Mononuclear cell (primary cell): ENCODE measurements around the gene MAPK13. TPM values are rescaled to one million over a fixed set of nuclear protein-coding genes. Genes with fewer than 3 reads are reported as not detected.
"Not testable (repeated sequence)": the region's sequence is repeated elsewhere in the genome, so short reads cannot be mapped to it uniquely, and the experiment has no call there.

Source experiments
- H3K27me3 ChIP-seq: 2 replicates; pipeline ENCODE4 v1.6.0; 2011; ENCODE audit warnings: low read length, control low read depth; ENCODE audit not compliant: insufficient read depth
- H3K4me1 ChIP-seq: 2 replicates; pipeline ENCODE4 v1.5.1; 2011; ENCODE audit warnings: mild to moderate bottlenecking, low read length, control low read depth; ENCODE audit not compliant: insufficient read depth
- H3K4me3 ChIP-seq: 2 replicates; pipeline ENCODE4 v1.5.1; 2011; ENCODE audit warnings: mild to moderate bottlenecking, low read length, moderate library complexity
- H3K9me3 ChIP-seq: 2 replicates; pipeline ENCODE4 v1.5.1; 2011; ENCODE audit warnings: low read depth, mild to moderate bottlenecking, control low read depth, low read length
- total RNA-seq: library from RNA; depleted of rRNA; stranded (reverse); fragments of >200 nt; gene quantifications from one replicate; pipeline ENCODE4 v1.2.3, GENCODE V29; 2012

Gene MAPK13
- total RNA-seq, 1 donor, result 16.9 TPM

DNA sequence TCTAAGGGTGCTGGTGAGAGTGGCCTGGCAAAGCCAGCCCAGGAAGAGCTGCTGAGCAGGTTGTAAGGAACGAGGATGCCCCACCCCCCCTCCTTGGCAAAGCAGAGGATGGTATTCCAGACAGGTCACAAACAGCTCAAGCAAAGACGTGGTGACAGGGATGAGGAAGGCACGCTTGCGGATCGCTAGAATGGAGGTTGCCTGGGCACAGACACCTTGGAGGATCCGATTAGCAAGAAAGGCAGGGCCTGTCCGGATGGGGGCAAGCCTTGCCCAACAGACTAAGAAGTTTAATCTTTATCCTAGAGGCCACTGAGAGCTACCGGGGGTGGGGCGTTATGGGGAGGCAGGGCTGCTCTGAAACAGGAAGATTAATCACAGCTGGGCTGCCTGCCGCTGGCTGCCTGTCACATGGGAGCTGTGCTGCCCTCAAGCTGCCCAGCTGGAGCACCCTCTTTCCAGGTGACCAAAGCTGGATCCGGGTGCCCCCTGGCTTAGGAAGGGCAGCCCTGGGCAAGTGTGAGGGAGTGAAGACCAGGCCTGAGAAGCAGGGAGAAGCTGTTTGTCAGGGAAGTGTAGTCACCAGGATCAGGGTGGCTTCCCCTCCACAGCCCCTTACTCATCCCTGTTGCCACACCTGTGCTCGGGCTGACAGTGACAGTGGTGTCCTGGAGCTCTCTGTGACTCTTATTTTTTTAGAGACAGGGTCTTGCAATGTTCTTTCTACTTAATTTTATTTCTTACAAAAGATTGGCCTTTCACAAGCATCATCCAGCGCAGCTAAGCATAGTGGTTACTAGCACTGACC is 9.1 kb upstream of the MAPK13 start:
- Histone ChIP-seq H3K9me3 (no peaks in the 10 kb centered on the region), H3K27me3 (no peaks in the 10 kb centered on the region), H3K4me1 (peaks cover 92% of the 10 kb centered on the region), H3K4me3 (peak overlapping the region; percentile 8)

DNA sequence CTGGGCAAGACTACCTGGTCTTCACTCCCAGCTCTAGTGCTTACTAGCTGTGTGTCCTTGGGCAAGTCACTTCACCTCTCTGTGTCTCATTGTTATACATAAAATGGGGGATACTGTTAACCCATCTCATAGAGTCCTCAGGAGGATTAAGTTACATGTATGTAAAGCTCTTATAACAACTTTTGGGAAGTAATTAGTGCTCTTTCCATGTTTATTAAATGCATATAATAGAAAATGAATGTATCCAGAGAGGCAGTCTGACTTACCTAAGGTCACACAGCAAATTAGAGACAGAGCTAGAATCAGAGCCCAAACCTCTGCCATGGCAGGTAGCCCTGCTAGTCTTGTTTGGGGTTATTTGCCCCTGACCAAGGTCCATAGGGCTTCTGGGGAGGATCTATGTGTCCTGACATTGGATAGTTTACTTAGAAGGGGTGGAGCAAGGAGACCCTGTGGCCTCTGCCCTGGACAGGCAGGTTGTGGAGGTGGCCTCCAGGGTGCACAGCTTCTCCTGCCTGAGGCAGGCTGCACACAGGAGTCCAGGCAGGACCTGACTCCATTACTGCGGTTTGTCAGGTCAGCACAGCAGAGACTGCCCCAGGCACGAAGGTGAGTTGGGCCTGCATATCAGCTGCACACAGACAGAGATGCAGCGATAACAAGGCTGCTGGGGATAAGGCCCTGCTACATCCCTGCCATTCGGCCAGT is 8.4 kb upstream of the MAPK13 start:
- Histone ChIP-seq H3K4me1 (peaks cover 92% of the 10 kb centered on the region), H3K4me3 (no peak overlapping the region), H3K9me3 (no peaks in the 10 kb centered on the region)

DNA sequence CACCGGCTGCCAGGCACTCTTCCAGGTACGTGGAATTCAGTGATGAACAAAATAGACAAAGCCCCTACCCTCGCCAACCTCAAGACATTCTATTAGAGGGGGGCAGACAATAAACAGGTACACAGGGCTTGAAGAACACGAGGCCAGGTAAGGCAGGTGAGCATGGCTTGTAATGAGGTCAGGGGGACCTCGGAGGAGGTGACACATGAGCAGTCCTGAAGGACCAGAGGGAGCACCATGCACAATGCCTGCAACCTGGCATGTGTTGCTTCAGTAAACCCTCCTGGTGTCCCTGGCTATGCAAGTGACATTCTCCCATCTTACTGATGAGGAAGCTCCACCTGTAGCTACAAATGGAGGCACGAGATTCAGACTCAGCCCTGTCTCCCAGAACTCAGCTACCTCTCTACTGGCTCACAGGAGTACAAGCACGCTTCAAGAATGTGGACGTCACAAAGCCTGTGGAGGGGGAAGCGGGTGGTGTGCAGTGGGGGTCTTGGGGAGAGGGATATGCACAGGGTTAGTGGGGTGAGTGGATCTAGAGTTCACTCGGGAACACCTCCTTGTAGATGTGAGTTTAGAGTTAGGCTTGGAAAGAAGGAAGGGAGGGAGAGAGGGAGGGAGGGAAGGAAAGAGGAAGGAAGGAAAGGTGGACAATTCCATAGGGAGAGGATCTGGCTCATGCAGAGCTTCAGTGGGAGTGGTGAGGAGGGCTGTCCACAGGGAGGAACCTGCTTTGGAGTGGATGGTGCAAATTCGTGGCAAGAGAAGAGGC is 7.6 kb upstream of the MAPK13 start:
- Histone ChIP-seq H3K4me3 (no peak overlapping the region), H3K9me3 (no peaks in the 10 kb centered on the region), H3K27me3 (no peaks in the 10 kb centered on the region), H3K4me1 (peaks cover 92% of the 10 kb centered on the region)

More for the DNA sequence above, 8.4 kb upstream of the MAPK13 start:
- no peaks in the 10 kb centered on the region for H3K27me3 ChIP-seq

DNA sequence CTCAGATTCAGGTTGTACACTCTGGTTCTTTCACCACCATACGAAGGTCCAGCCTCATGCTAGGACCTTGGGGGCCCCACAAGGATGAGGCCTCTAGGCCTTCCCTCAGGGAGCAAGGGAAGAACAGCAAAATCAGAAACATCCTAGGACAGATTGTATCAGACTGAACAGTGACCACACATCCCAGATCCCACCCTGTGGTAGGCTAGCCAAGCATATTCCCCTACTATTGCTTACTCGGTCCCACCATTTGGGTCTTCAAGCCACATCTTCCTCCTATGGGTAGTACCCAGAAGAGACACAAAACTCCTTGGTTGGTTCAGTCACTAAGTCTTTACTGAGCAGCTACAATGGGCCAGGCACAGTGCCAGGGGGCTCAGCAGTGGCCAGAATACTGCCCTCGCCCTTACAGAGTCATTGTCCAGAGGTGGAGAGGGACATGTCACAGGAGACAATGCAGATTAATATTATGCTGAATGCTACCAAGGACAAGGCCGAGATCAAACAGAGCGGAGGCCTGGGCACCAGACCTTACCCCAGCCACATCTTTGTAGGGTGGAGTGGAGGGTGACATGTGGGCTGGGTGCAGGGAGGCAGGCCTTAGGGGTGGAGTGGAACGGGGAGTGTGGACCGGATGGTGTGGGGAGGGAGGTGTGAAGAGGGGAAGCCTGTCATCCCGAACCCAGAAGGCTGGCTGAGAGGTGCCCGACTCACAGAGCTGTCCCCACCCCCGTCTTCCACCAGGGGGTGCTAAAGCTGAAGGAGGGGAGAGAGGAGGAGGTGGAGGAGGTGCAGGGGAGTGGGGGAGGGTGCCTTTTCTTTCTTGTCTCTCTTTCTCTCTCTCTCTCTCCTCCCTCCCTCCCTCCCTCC is 6.8 kb upstream of the MAPK13 start:
- Histone ChIP-seq H3K4me3 (no peak overlapping the region), H3K4me1 (peaks cover 92% of the 10 kb centered on the region), H3K9me3 (no peaks in the 10 kb centered on the region), H3K27me3 (no peaks in the 10 kb centered on the region)

DNA sequence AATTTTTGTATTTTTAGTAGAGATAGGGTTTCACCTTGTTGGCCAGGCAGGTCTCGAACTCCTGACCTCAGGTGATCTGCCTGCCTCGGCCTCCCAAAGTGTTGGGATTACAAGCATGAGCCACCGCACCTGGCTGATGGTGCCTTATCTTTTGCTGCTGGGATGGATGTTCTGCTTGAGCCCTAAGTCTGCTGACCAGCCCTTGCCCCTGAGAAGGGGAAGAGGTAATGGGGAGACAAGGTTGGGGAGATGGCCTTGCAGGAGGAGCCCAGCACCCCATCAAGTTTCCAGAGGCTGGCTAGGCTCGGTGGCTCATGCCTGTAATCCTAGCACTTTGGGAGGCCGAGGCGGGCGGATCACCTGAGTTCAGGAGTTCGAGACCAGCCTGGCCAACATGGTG is 6.0 kb upstream of the MAPK13 start:
- H3K27me3 ChIP-seq, H3K9me3 ChIP-seq, H3K4me3 ChIP-seq: not testable (repeated sequence)
- peaks cover 87% of the 10 kb centered on the region for H3K4me1 ChIP-seq

DNA sequence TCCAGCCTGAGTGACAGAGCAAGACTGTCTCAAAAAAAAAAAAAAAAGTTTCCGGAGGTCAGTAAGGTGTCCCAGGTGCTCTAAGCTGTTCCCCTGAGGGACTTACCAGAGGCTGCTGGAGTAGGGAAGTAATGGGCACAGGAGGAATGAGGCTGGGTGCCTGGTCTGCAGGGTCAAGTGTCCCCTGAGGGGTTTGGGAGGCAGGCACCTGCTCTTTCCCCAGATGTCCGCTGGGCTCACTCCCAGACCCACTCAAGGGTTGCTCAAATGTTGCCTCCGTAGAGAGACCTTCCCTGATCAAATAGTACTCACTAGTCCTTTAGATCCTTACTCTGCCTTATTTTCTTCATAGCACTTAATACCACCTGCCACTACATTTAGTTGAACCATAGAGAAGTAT is 5.4 kb upstream of the MAPK13 start:
- H3K27me3 ChIP-seq, result no peaks in the 10 kb centered on the region
- H3K4me3 ChIP-seq, result no peak overlapping the region
- H3K9me3 ChIP-seq, result no peaks in the 10 kb centered on the region
- peaks cover 87% of the 10 kb centered on the region for H3K4me1 ChIP-seq

DNA sequence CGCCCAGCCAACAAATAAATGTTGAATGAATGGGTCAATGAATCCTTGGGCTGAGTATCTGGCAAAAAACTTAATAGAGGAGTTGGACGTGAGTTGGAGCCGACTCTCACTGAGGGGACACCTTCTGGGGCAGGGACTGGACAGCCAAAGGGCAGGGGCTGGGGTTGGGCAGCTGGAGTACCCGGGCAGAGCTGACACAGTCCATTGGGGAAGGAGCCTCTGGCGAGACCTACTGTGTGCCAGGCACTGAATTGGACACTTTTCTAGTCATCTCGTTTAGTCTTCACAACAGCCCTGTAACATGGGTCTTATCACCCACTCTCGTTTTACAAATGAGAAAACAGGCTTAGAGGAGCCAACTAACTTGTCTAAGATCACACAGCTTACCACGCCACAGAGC is 4.7 kb upstream of the MAPK13 start:
- H3K27me3 ChIP-seq, result no peaks in the 10 kb centered on the region
- H3K4me3 ChIP-seq, result no peak overlapping the region
- H3K9me3 ChIP-seq, result no peaks in the 10 kb centered on the region
- H3K4me1 ChIP-seq, result peaks cover 83% of the 10 kb centered on the region

DNA sequence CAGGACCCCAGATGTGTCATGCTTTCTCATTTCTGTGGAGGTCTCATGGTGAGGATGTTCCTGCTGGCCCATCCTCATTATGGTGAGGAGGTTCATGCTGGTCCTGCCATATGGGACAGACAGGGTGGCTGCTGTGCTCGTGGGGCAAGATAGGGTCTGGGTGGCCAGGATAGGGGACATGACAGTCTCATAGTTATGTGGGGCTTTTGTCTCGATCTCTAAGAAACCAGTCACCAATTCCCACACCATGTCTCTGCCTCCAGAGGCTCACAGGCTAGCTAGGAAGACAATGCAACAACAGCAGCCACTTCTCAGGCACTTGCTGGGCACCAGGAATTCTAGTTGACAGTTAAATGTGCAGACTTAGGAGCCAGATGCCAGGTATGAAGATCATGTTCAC is 4.2 kb upstream of the MAPK13 start:
- Histone ChIP-seq H3K27me3 (no peaks in the 10 kb centered on the region), H3K4me3 (no peak overlapping the region), H3K4me1 (peaks cover 82% of the 10 kb centered on the region), H3K9me3 (no peaks in the 10 kb centered on the region)

DNA sequence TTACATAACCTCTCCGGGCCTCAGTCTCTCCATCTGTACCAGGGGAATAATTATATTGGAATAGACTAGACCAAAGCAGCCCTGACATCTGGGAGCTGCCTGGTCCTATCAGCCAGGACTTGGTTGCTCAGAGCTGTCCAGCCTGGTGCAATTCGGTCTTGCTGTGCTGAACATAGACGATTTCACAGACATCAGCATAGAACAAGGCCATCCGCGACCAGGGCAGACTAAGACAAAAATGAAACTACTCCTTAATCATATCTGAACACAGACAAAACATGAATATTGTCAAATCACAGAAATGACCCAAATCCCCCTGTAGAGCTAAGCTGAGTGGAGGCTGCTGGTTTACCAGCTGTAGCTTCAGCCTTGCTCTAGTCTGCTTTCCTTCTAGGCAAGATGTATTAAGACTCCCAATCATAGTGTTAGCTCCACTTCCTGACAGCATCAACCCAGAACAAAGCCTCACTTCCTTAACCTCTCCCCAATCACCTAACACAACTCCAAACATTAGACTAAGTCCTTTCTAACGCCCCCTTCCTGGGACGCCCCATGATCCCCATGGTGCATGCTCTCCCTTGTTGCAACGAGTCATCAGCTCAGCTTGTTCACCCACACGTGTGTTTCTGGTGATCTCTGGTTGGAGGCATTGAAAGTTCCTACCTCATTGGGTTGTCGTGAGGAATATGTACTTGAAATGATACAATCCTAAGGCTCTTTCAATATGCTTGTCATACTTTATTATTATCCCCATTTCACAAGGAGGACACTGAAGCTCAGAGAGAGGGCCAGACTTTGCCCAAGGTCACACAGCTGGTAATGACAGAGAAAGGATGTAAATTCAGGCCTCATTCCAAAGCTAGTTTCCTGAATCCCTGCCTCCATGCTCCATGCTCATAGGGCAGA is 3.5 kb upstream of the MAPK13 start:
- no peaks in the 10 kb centered on the region for H3K9me3 ChIP-seq
- H3K27me3 ChIP-seq, result no peaks in the 10 kb centered on the region
- H3K4me3 ChIP-seq, result no peak overlapping the region
- H3K4me1 ChIP-seq, result peaks cover 82% of the 10 kb centered on the region

DNA sequence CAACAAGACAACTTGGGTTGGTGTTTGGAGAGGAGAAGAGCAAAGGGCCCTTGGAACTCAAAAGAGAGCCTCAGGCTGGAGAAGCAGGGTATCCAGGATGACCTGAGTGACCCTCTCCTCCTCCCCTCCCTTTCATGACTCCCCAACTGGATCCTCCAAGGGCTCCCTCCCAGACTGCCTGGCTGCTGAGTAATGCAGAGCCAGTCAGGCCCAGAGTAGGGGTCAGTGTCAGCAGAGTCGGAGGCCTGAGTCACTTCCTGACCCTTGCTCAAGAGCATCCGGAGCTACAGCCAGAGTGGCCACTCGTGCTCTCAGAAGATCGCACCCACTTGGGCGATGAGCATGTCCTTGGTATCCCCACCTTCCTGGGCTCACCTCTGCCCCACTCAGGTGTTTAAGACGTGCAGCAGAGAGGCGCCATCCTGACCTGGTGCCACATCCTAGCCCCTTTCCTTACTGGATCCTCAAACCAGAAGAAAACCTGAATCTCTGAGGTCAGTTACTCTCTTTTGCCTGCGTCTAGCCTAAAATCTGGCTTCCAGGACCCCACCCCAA is 2.8 kb upstream of the MAPK13 start:
- Histone ChIP-seq H3K4me1 (peaks cover 82% of the 10 kb centered on the region), H3K9me3 (no peaks in the 10 kb centered on the region), H3K4me3 (no peak overlapping the region), H3K27me3 (no peaks in the 10 kb centered on the region)

DNA sequence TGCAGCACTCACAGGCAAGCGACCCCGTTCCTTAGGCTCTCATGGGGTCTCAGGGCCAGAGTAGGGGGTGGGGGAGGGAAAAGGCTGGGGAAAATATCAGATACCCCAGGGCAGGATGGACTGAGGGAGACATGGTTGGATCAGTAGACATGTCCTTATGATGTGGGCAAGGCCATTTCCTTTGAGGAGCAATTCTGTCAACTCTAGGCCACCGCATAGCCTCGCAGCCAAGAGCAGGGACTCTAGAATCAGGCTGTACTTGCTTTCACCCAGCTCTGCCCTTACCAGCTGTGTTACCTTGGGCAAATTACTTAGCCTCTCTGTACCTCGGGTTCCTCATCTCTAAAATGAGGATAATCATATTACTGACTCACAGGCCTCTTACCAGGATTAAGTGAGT is 2.2 kb upstream of the MAPK13 start:
- Histone ChIP-seq H3K4me1 (peaks cover 82% of the 10 kb centered on the region), H3K4me3 (no peak overlapping the region), H3K27me3 (no peaks in the 10 kb centered on the region), H3K9me3 (no peaks in the 10 kb centered on the region)

DNA sequence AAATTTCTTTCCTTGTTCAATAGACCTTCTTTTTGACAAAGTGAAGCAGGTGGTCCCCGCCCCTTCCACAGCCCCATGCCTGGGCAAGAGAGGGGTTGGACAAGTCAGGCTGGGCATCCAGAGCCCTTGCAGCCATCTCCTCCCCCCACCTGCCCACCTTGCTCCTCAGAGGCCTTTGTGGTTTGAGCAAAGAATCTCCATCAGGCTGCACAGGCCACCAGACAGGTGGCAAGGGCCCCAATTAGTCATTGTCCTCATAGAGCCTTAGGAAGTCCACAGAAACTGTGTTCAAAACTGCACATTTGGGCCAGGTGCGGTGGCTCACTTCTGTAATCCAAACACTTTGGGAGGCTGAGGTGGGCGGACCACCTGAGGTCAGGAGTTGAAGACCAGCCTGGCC is 1.5 kb upstream of the MAPK13 start:
- Histone ChIP-seq H3K27me3 (no peaks in the 10 kb centered on the region), H3K4me1 (peaks cover 75% of the 10 kb centered on the region), H3K9me3 (no peaks in the 10 kb centered on the region), H3K4me3 (no peak overlapping the region)

DNA sequence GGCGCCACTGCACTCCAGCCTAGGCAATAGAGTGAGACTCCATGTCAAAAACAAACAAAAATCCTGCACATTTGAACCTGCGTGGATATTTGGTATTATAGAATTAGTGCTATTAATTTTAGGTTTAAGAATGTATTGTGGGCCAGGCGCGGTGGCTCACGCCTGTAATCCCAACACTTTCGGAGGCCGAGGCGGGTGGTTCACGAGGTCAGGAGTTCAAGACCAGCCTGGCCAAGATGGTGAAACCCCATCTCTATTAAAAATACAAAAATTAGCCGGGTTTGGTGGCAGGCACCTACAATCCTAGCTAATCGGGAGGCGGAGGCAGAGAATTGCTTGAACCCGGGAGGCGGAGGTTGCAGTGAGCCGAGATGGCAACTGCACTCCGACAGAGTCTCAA is 979 bp upstream of the MAPK13 start:
- peaks cover 71% of the 10 kb centered on the region for H3K4me1 ChIP-seq
- not testable (repeated sequence) for H3K9me3 ChIP-seq, H3K4me3 ChIP-seq, H3K27me3 ChIP-seq
